SK-N-SH (cell line): Measurements from ENCODE around the gene ICA1. TPM values are rescaled to one million over a fixed set of nuclear protein-coding genes. Genes with fewer than 3 reads are reported as not detected.

Experiments
- CTCF ChIA-PET: fragments of 300-600, 350-600 bp; formaldehyde crosslinking; extraction: SDS; loops from one replicate; lab custom pipeline; 2021; lab: Yijun Ruan, JAX
- POLR2A ChIA-PET: fragments of 350-600 bp; sonication (Branson Sonifier 250); formaldehyde crosslinking; extraction: SDS; loops from one replicate; lab custom pipeline; 2020; ENCODE audit warnings: antibody characterized with exemption, inconsistent platforms; lab: Yijun Ruan, JAX
- DNase-seq: peaks from one replicate; pipeline ENCODE4 v3.0.0; 2012
- H2AFZ ChIP-seq: fragments of 200-600 bp; sonication (generic); 2 replicates; pipeline ENCODE4 v1.8.1; 2016; ENCODE audit warnings: antibody characterized with exemption, mild to moderate bottlenecking, low read depth
- H3F3A ChIP-seq: fragments of 200-600 bp; sonication (generic); replicated peaks from 2 replicates; pipeline ENCODE3; 2016; ENCODE audit warnings: antibody characterized with exemption, mild to moderate bottlenecking; ENCODE audit not compliant: insufficient read depth
- H3K27ac ChIP-seq, 2 experiments: fragments of 200-500 bp in 1 of 2; fragments of 200-600 bp in 1 of 2; sonication (Bioruptor generic) in 1 of 2; sonication (generic), shearing (Covaris generic) in 1 of 2; 2 replicates each; pipeline versions ENCODE4 v1.5.1 to v1.6.1; 2014 to 2016; ENCODE audit warnings: low read depth in 2 of 2, inconsistent platforms in 1 of 2, low read length in 1 of 2, mild to moderate bottlenecking in 1 of 2, mixed read lengths in 1 of 2
- H3K27me3 ChIP-seq: fragments of 200-600 bp; sonication (generic), shearing (Covaris generic); 2 replicates; pipeline ENCODE4 v1.6.1; 2016; ENCODE audit warnings: mixed run types; ENCODE audit not compliant: insufficient read depth
- H3K36me3 ChIP-seq, 2 experiments: fragments of 200-500 bp in 1 of 2; fragments of 200-600 bp in 1 of 2; sonication (Bioruptor generic) in 1 of 2; sonication (generic) in 1 of 2; replicated peaks in 1 of 2; 2 replicates each; pipeline versions ENCODE3 to v1.5.1; 2014 to 2016; ENCODE audit warnings: low read length in 1 of 2, mild to moderate bottlenecking in 1 of 2; ENCODE audit not compliant: insufficient read depth in 2 of 2, control insufficient read depth in 1 of 2
- H3K4me1 ChIP-seq, 2 experiments: fragments of 200-500 bp in 1 of 2; fragments of 200-600 bp in 1 of 2; sonication (Bioruptor generic) in 1 of 2; sonication (generic), shearing (Covaris generic) in 1 of 2; 2 replicates each; pipeline versions ENCODE4 v1.5.1 to v1.6.1; 2014 to 2016; ENCODE audit warnings: low read depth in 1 of 2, low read length in 1 of 2, mixed run types in 1 of 2; ENCODE audit not compliant: insufficient read depth in 2 of 2, control insufficient read depth in 1 of 2
- H3K4me2 ChIP-seq: fragments of 200-600 bp; sonication (generic), shearing (Covaris generic); 2 replicates; pipeline ENCODE4 v1.6.1; 2017; ENCODE audit warnings: mixed run types
- H3K4me3 ChIP-seq, 2 experiments: fragments of 200-500 bp in 1 of 2; fragments of 200-600 bp in 1 of 2; sonication (Bioruptor generic) in 1 of 2; sonication (generic), shearing (Covaris generic) in 1 of 2; 2 replicates each; pipeline versions ENCODE4 v1.5.1 to v1.8.1; 2014 to 2016; ENCODE audit warnings: low read depth in 2 of 2, inconsistent platforms in 1 of 2, low read length in 1 of 2, mild to moderate bottlenecking in 1 of 2, mixed read lengths in 1 of 2, moderate library complexity in 1 of 2
- H3K79me2 ChIP-seq: fragments of 200-600 bp; sonication (generic); 2 replicates; pipeline ENCODE4 v1.8.1; 2017; ENCODE audit warnings: mild to moderate bottlenecking; ENCODE audit not compliant: insufficient read depth
- H3K9ac ChIP-seq: fragments of 200-600 bp; sonication (generic); 2 replicates; pipeline ENCODE4 v1.6.1; 2017; ENCODE audit warnings: mixed run types
- H3K9me2 ChIP-seq: fragments of 200-600 bp; sonication (generic); 2 replicates; pipeline ENCODE4 v1.6.1; 2017; ENCODE audit warnings: mixed run types
- H3K9me3 ChIP-seq: fragments of 200-600 bp; sonication (generic); 2 replicates; pipeline ENCODE4 v1.6.1; 2017; ENCODE audit warnings: mixed run types, mild to moderate bottlenecking, moderate library complexity
- H4K20me1 ChIP-seq: fragments of 200-600 bp; sonication (generic); 2 replicates; pipeline ENCODE4 v1.6.1; 2017; ENCODE audit warnings: mild to moderate bottlenecking, mixed run types; ENCODE audit not compliant: insufficient read depth
- CHD2 ChIP-seq: fragments of 150-350 bp; IDR thresholded peaks from 2 replicates; pipeline ENCODE4 v1.6.1; 2018; ENCODE audit warnings: low read length; ENCODE audit not compliant: partially characterized antibody
- EP300 ChIP-seq, 2 experiments: IDR thresholded peaks; 2 replicates each; pipeline versions ENCODE4 v1.4.0 to v1.6.1; 2012; ENCODE audit warnings: borderline replicate concordance in 1 of 2, low read depth in 1 of 2, low read length in 1 of 2
- FOXJ3 ChIP-seq: sonication (generic); formaldehyde crosslinking; IDR thresholded peaks from 2 replicates; pipeline ENCODE4 v1.5.1; 2020; ENCODE audit warnings: mild to moderate bottlenecking, missing genetic modification reagents
- MXI1 ChIP-seq: IDR thresholded peaks from 2 replicates; pipeline ENCODE4 v1.6.1; 2012; ENCODE audit warnings: mild to moderate bottlenecking, low read depth, low read length, improper control_type of control experiment
- NFIC ChIP-seq: IDR thresholded peaks from 2 replicates; pipeline ENCODE4 v1.4.0; 2012; ENCODE audit warnings: borderline replicate concordance
- POLR2AphosphoS5 ChIP-seq: IDR thresholded peaks from 2 replicates; pipeline ENCODE4 v1.6.1; 2012; ENCODE audit warnings: low read depth, low read length
- RAD21 ChIP-seq: IDR thresholded peaks from 2 replicates; pipeline ENCODE4 v1.6.1; 2012; ENCODE audit warnings: mild to moderate bottlenecking, low read length
- RCOR1 ChIP-seq: fragments of 150-350 bp; IDR thresholded peaks from 2 replicates; pipeline ENCODE4 v1.6.1; 2017; ENCODE audit warnings: antibody characterized with exemption, low read length
- SIN3A ChIP-seq: IDR thresholded peaks from 2 replicates; pipeline ENCODE4 v1.6.1; 2012; ENCODE audit warnings: low read depth, mild to moderate bottlenecking, low read length, moderate library complexity, borderline replicate concordance
- TCF12 ChIP-seq: IDR thresholded peaks from 2 replicates; pipeline ENCODE4 v1.4.0; 2012
- WGBS: methylation state at CpG from one replicate; pipeline ENCODE4 v1.1.6; 2017; ENCODE audit warnings: low lambda C conversion rate; 5-methylcytosine and 5-hydroxymethylcytosine counted together
- polyA plus RNA-seq, 3 experiments: library from polyadenylated mRNA; depleted of rRNA; stranded (reverse); fragments of >200 nt; gene quantifications; 2 replicates each; pipeline ENCODE4 v1.2.3, GENCODE V29; 2012
- TF ChIP-seq, protein P1 (sequence below): IDR thresholded peaks from 2 replicates; pipeline ENCODE4 v1.4.0; 2012; ENCODE audit warnings: low read depth
- TF ChIP-seq, protein P2 (sequence below): IDR thresholded peaks from 2 replicates; pipeline ENCODE4 v1.6.1; 2012; ENCODE audit warnings: mild to moderate bottlenecking, low read depth, low read length, moderate library complexity
- TF ChIP-seq, protein P3 (sequence below): fragments of 150-350 bp; IDR thresholded peaks from 2 replicates; pipeline ENCODE4 v1.6.1; 2017; ENCODE audit warnings: antibody characterized with exemption, low read length, low read depth, borderline replicate concordance
- TF ChIP-seq, protein P4 (sequence below): fragments of 150-350 bp; IDR thresholded peaks from 2 replicates; pipeline ENCODE4 v1.6.1; 2016; ENCODE audit warnings: mild to moderate bottlenecking, low read depth, low read length

ICA1 gene
- polyA plus RNA-seq, 1 of the 3 experiments (the other 2 are of a cell fraction): 2.4 TPM

DNA sequence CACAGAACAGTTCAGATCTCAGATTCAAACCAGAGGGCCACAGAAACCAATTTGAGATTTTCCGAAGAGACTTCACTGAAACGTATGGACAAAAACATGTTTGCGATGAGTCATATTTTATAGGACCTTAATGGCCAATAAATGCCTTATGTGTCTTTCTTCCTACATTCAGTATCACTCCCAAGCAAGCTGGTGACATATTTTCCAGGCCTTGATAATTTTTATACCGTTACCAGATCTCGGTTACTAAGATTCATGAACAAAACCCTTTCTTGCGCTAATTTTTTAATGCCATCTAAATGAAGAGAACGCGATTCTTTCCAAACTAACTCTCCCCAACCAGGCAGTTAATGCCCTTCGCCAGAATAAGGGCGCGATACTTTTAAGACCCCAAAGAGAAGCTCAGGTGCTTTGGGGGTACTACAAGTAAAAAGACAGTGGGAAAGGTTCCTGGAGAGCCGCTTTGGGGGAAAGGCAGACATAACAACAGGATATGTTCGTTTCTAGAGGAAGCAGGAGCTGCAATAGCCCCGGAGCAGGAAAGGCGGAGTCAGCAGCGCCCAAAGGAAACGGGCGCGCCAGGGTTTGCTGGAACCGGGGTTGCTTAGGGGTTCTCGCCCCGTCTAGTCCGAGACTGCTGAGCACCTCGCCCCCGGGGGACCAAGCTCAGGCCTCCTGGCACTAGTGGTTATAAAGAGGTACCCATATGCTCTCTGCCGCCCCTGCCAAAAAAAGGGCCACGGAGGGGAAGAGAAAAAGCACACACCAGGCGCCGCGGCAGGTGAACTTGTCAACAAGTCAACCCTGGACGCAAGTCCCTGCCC is 884 bp downstream of the ICA1 start:
- H3K9ac ChIP-seq: no peak overlapping the region

DNA sequence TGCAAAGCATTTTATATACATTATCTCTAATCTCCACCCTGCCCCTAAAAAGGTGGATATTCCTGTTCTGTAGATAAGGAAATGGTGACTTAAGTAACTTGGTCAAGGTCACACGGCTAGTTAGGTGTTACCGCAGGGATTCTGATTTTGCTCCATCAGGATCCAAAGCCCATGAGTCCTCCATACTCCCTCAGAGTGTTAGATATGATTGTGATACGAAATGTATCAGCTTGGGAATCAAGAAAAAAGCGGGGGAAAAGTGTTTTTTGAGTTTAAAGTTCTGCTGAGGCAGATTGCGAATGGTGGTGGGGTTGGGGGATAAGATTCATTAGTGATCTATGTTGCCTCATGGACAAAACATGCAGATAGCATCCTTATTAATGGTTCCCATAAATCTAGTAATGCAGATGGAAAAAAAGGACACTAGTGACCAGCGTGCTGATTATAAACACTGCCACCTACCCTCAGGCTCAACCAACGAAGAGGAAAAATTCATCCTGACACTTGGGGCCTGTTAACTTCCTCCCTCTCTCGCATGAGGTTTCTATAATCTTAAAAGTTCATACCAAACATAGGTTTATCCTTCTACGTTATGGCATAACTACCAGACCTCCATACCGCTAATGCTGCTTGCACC is 2.3 kb downstream of the ICA1 start:
- Histone ChIP-seq H3K9me3 (no peaks in the 10 kb centered on the region), H3K27ac (peak overlapping the region in 1 of 2 experiments; percentile 100; a peak in 2 of 4 replicates), H3K9ac (no peak overlapping the region), H3K36me3 (peaks cover 0 to 26% of the 10 kb centered on the region in 2 experiments), H3K27me3 (peaks cover 14% of the 10 kb centered on the region; the same call in 1 of the 2 replicates), H3F3A (no peaks in the 10 kb centered on the region), H2AFZ (no peak overlapping the region), H3K9me2 (no peaks in the 10 kb centered on the region), H3K4me2 (no peak overlapping the region), H3K4me3 (peak overlapping the region in 1 of 2 experiments; percentile 71; a peak in 1 of 4 replicates), H4K20me1 (no peaks in the 10 kb centered on the region), H3K4me1 (peaks cover 0 to 31% of the 10 kb centered on the region in 2 experiments; a peak in 2 of 4 replicates), H3K79me2 (no peaks in the 10 kb centered on the region)
- ChIA-PET CTCF (interaction anchor here (0.7 to 4.3 kb wide), 11 partner anchors 9 to 664 kb away, joined by 3 to 26 read pairs (median 4); no protein-coding TSS in a partner anchor), POLR2A (interaction anchor here (1.4 to 7.8 kb wide), 10 partner anchors 9 to 619 kb away, joined by 4 to 229 read pairs (median 11); partner anchors contain the start of gene UMAD1)
- TF ChIP-seq, protein P1, sequence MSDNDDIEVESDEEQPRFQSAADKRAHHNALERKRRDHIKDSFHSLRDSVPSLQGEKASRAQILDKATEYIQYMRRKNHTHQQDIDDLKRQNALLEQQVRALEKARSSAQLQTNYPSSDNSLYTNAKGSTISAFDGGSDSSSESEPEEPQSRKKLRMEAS: no peak
- TF ChIP-seq, protein P2, sequence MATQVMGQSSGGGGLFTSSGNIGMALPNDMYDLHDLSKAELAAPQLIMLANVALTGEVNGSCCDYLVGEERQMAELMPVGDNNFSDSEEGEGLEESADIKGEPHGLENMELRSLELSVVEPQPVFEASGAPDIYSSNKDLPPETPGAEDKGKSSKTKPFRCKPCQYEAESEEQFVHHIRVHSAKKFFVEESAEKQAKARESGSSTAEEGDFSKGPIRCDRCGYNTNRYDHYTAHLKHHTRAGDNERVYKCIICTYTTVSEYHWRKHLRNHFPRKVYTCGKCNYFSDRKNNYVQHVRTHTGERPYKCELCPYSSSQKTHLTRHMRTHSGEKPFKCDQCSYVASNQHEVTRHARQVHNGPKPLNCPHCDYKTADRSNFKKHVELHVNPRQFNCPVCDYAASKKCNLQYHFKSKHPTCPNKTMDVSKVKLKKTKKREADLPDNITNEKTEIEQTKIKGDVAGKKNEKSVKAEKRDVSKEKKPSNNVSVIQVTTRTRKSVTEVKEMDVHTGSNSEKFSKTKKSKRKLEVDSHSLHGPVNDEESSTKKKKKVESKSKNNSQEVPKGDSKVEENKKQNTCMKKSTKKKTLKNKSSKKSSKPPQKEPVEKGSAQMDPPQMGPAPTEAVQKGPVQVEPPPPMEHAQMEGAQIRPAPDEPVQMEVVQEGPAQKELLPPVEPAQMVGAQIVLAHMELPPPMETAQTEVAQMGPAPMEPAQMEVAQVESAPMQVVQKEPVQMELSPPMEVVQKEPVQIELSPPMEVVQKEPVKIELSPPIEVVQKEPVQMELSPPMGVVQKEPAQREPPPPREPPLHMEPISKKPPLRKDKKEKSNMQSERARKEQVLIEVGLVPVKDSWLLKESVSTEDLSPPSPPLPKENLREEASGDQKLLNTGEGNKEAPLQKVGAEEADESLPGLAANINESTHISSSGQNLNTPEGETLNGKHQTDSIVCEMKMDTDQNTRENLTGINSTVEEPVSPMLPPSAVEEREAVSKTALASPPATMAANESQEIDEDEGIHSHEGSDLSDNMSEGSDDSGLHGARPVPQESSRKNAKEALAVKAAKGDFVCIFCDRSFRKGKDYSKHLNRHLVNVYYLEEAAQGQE: no peak
- TF ChIP-seq SIN3A (no peak), RAD21 (peak; percentile 40), RCOR1 (peak; percentile 59), TCF12 (peak; percentile 16; the same call in 1 of the 2 replicates), FOXJ3 (CRISPR knock-in tag) (peak; percentile 33; the same call in 1 of the 2 replicates), EP300 (IDR thresholded peaks at IDR 0.05; ENCODE audit: borderline replicate concordance in 1 of 2, low read depth in 1 of 2, low read length in 1 of 2) (peak in 1 of 2 experiments; percentile 93; a peak in 2 of 4 replicates), CHD2 (peak; percentile 61)
- TF ChIP-seq, protein P3, sequence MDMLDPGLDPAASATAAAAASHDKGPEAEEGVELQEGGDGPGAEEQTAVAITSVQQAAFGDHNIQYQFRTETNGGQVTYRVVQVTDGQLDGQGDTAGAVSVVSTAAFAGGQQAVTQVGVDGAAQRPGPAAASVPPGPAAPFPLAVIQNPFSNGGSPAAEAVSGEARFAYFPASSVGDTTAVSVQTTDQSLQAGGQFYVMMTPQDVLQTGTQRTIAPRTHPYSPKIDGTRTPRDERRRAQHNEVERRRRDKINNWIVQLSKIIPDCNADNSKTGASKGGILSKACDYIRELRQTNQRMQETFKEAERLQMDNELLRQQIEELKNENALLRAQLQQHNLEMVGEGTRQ: no peak
- TF ChIP-seq, protein P4, sequence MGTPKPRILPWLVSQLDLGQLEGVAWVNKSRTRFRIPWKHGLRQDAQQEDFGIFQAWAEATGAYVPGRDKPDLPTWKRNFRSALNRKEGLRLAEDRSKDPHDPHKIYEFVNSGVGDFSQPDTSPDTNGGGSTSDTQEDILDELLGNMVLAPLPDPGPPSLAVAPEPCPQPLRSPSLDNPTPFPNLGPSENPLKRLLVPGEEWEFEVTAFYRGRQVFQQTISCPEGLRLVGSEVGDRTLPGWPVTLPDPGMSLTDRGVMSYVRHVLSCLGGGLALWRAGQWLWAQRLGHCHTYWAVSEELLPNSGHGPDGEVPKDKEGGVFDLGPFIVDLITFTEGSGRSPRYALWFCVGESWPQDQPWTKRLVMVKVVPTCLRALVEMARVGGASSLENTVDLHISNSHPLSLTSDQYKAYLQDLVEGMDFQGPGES: no peak
- peak; percentile 60 for DNase-seq
- WGBS: 38% methylated on average over 10 of the region's 10 CpGs

More for the DNA sequence above, 884 bp downstream of the ICA1 start:
- 2% methylated on average over 22 of the region's 31 CpGs for WGBS
- H3K9me3 ChIP-seq: no peaks in the 10 kb centered on the region
- H3K36me3 ChIP-seq: peaks cover 0 to 30% of the 10 kb centered on the region in 2 experiments
- ChIA-PET POLR2A (interaction anchor here (0.6 to 7.8 kb wide), 27 partner anchors 8 to 648 kb away, joined by 3 to 229 read pairs (median 5); partner anchors contain the start of gene GLCCI1), CTCF (interaction anchor here (0.7 to 4.3 kb wide), 19 partner anchors 10 to 641 kb away, joined by 3 to 26 read pairs (median 4); no protein-coding TSS in a partner anchor)
- H4K20me1 ChIP-seq: no peaks in the 10 kb centered on the region
- peak overlapping the region; percentile 67 for H3K4me2 ChIP-seq
- peak overlapping the region; percentile 63 to 71 for H3K4me3 ChIP-seq
- peak overlapping the region; percentile 84 for H2AFZ ChIP-seq
- no peaks in the 10 kb centered on the region for H3F3A ChIP-seq
- TF ChIP-seq POLR2AphosphoS5 (peak; percentile 4; the same call in 1 of the 2 replicates), MXI1 (0 out of 2 replicates have a peak, but pooled peaks have one; percentile 20), NFIC (no peak)
- TF ChIP-seq, all 33 proteins: peak for 2
- Histone ChIP-seq H3K9me2 (no peaks in the 10 kb centered on the region), H3K4me1 (peaks cover 0 to 27% of the 10 kb centered on the region in 2 experiments; a peak in 2 of 4 replicates), H3K27me3 (peaks cover 14% of the 10 kb centered on the region; the same call in 1 of the 2 replicates), H3K79me2 (no peaks in the 10 kb centered on the region), H3K27ac (peak overlapping the region in 1 of 2 experiments; percentile 100; a peak in 3 of 4 replicates)
- peak; percentile 74 for DNase-seq
